Measurements from ENCODE around the gene RABGGTA.
"Not testable (repeated sequence)": the region's sequence is repeated elsewhere in the genome, so short reads cannot be mapped to it uniquely, and the experiment has no call there.

The RABGGTA gene

DNA sequence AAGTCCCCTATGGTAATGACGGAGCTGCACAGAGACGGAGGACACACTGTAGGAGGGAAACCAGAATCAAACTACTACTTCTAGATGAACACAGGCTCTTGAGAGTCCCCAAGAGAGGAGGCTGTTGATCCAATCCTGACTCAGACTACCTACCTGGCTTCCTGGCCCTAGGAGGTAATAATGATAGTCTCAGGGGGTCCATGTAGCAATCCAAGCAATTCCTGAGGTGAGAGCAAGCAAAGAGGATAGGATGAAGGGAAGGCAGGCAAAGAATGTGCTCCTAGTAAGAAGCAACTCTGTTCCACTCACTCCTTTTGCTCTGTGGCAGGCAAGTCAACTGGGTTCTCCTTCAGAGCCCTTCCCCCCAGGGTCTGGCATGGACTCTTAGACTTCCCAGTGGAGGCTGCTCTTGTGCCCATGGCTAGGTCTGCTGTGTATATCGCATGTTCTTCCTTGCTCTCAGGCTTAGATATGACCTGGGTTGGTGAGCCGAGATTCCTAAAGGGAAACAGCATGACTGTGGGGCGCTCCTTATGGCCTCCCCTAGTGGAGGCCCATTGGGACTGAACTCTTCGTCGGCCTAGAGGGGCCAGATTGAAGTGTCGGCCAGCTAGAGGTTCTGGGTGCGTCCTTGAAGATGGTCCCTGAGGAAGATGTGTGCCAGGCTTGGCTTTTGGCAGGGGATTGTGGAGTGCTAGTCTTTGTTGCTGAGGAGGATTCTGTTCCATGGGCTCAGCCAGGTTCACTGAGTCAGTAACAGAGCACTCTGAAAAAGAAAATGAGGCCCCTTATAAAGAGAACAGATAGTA, 31.1 kb downstream of the RABGGTA start:
- DNase-seq (ENCODE audit: low read depth) = no peak

DNA sequence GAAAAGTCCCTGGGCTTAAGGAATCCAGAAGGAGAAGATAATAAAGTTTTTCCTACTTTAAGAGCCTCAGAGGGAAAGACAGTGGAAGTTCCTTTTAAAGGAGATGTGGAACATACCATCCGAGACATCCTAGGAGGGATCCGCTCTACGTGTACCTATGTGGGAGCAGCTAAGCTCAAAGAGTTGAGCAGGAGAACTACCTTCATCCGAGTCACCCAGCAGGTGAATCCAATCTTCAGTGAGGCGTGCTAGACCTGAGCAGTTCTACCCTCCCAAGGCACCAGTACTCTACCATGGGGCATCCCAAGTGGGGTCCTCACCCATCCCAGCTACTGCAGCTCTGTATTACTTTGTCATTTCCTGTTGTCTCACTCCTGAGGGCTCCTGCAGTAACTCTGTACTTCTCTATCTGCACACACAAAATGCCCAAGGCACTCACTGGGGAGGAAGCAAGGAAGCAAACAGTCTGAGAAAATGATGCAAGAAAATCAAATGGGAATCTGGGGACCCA, 32.8 kb downstream of the RABGGTA start:
- DNase-seq (ENCODE audit: low read depth) = no peak

DNA sequence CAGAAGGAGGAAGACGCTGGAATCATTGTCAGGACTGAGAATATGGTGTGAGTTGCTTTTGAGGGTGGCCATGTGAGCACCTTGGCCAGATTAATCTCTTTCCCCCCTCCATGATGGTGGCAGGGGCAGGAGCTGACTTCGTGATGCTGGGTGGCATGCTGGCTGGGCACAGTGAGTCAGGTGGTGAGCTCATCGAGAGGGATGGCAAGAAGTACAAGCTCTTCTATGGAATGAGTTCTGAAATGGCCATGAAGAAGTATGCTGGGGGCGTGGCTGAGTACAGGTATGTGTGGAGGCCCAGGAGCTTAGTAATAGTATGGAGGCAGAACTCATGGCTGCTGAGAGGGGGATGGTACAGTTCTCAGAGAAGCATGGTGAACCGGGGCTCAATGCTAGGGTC, 33.3 kb downstream of the RABGGTA start:
- no peak for DNase-seq (ENCODE audit: low read depth)

DNA sequence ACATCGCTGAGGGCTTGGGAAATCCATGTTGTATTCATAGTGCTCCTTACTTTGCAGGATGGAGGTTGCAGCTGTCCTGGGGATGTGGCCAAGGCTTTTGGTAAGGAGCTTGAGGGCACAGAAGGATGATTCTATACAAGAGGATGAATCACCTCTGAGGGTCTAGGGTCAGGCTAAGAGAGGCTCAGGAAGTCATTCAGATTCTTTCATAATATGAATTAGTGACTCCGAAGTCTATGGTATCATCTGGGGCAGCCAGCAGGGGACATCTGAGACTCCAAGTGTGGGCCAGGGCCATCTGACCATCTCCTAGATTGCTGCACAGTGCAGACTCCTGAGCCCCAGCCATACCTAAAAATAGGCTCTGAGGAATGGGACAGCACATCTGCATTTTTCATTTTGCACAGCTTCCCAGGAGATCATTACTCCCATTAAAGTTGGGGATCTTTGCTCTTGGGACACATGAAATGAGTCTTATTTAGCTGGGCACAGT, 33.9 kb downstream of the RABGGTA start:
- DNase-seq (ENCODE audit: low read depth) = no peak

DNA sequence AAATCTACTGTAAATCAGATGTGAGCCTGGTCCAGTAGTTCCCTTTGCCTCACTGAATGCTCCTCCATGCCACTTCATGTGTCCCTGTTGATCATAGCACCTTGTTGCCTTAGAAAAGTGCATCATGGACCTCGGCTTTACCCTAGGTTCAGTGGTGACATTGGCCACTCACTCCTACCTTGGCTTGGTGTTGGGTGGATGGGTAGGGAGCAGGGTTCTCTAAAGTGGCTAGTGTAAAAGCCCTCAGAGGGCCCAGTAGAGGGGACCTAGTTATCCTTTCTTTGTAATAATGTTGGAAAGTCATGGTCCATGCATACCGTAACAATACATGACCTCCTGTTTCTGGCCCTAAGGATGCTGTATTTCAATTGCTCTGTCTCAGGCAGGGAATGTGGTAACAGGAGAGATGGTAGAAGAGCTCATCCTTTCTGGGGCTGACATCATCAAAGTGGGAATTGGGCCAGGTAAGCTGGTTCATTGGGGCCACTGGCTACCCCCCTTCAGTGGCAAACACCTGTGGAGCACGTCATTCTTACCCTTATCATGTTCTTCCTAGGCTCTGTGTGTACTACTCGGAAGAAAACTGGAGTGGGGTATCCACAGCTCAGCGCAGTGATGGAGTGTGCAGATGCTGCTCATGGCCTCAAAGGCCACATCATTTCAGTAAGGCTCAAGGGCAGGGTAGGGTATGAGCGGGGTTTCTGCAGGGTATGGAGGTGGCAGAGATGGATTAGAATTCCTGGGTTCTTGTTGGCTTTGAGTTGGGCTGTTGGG, 34.5 kb downstream of the RABGGTA start:
- no peak for DNase-seq (ENCODE audit: low read depth)

DNA sequence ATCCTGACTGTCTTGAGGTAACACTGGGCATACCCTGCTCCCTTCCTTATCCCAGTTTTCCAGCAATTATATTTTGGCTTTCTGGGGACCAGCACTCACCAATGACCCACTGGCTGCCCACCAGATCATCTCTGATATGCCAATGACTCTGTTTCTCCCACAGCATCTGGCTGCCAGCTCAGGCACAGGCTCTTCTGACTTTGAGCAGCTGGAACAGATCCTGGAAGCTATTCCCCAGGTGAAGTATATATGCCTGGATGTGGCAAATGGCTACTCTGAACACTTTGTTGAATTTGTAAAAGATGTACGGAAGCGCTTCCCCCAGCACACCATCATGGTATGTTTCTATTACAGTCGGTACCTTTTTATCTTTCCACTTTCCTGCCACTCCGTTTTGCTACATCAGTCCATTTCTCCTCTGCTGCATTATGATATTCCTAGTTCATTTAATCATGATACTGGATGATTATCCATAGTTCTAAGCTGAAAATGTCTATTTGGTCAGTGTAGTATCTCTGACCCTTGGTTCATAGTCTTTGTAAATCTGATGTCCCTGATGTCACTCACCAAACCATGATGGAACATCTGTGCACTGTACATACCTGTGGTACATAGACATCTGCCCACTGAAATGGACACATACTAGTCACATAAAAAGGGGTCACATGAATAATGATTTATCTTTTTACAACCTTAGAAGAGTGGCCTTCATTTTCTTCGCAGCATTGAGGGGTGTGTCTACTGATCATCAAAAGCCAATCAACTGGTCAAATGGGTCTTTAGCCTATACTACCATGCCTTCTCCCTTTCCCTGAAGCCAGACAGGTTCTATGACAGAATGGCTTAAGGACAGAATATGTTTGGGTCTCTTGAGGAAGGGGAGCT, 35.4 kb downstream of the RABGGTA start:
- no peak for DNase-seq (ENCODE audit: low read depth)

DNA sequence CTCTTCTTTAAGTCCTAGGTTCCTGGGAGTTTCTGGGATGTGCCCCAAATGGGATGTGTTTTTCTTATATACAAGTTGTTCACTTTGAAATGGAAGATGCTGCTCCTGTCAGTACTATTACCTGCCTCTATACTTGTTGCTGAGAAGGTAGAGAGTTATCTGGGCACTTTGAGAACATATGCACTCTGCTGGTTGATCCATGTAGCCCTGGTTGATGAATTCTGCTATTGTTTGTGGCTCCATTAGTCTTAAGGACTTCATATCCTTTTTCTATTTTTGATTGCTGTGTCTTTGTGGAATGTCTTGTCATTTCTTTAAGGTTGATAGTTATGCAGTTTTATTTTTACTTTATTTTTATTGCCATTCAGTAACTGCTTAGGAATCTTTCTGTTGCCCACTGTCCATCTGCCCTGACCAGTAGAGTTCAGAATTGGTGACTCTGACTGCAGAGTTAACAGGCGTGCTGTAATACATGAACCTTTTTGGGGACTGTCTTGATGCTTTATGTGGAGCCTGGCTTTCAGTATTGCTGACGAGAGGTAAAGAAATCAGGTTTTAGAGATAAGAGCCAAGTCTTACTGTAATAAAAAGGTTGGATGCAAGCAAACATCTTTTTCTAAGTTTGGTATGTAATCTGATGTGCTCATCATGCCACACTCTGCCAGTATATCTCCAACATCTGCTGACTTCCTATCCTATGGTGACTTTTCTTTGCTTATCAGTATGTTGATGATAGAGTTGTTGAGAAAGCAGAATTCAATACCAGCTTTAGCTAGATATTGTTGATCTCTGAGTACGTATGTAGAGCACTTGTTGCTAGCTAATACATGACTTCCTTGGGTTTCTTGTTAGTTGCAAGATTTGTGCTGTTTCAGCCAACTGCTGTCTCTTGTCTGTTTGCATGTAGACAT, 37.0 kb downstream of the RABGGTA start:
- DNase-seq (ENCODE audit: low read depth) = no peak

DNA sequence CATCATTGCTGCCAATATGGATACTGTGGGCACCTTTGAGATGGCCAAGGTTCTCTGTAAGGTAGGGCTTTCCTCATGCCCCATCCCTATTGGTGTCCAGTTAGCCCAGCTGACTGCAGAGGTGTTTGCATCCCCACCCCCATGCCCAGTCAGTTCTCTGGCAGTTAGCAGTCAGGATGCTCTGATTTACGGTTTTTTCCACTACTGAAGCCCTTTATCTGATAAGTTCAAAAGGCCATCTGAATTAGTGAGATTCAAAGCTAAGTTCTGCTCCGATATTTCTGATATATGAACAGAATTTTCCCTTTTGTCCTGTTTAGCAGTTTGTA, 37.9 kb downstream of the RABGGTA start:
- DNase-seq (ENCODE audit: low read depth) = no peak

DNA sequence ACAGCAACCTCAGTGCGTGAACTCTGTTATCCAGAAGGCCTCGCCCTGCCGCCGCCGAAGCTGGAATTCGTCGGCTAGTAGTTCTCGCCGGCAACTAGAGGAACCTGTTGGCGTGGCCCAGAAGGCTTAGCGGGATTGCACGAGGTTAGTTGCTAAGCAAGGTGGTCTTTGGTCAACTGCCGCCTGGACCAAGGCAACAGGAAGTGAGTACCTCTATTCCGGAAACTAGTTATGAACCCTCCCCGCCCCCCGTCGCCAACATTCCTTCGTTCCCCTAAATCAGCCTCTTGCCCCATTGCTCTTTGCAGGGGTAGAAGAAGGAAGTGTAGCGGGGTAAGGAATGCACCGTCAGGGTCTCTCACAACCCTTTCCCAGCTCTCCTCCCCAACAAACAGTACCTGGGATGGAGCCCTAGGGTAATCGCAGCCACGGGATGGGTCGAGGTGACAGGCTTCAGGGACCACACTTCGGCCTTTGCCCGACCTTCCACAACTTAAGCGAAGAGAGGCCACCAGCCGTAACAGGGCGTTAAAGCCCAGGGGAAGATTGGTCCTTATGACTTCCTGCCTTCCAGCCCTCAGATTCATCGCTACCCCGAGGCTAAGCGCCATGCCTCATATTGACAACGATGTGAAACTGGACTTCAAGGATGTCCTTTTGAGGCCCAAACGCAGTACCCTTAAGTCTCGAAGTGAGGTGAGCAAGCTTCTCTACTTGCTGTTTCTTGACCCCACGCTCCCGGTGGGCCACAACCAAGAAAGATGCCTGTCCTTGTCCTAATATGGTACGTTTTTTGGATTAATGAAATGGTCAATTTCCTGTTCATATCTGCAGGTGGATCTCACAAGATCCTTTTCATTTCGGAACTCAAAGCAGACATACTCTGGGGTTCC, 38.5 kb downstream of the RABGGTA start, which contains the start of gene GMPR2:
Gene GMPR2, plus strand, starts transcription at position 285 of the 893 bp plus-strand sequence. Its CDS starts 325 bp downstream, at position 610.
- DNase-seq (ENCODE audit: low read depth) = no peak

DNA sequence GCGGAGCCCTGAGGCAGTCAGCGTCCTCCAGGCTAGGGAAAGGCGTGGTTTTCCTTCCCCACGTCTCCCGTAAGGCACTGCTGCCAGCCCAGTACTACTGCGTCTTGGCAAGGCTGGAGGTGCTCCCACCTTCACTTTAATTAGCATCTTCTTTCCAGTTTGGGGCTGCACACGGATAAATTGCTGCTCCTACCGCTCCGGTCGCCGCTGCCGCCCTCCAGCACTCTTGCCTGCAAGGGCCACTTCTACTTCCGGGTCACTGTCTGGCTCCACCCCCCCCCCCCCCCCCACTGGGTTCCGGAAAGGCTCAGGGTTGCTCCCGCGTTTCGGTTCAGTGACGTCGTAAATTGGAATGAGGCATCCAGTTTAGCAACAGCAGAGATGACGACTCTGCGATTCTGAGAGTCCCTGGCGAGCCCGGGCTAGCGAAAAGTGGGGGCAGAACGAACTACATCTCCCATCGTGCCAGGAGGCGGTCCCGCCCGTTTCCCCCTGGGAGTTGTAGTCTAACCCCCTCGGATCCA, 39.2 kb downstream of the RABGGTA start, which contains the start of gene NEDD8:
Gene NEDD8, minus strand, starts transcription at position 247 of the 524 bp plus-strand sequence. Its CDS starts 100 bp downstream, at position 147.
- peak; percentile 83 for DNase-seq (ENCODE audit: low read depth)

DNA sequence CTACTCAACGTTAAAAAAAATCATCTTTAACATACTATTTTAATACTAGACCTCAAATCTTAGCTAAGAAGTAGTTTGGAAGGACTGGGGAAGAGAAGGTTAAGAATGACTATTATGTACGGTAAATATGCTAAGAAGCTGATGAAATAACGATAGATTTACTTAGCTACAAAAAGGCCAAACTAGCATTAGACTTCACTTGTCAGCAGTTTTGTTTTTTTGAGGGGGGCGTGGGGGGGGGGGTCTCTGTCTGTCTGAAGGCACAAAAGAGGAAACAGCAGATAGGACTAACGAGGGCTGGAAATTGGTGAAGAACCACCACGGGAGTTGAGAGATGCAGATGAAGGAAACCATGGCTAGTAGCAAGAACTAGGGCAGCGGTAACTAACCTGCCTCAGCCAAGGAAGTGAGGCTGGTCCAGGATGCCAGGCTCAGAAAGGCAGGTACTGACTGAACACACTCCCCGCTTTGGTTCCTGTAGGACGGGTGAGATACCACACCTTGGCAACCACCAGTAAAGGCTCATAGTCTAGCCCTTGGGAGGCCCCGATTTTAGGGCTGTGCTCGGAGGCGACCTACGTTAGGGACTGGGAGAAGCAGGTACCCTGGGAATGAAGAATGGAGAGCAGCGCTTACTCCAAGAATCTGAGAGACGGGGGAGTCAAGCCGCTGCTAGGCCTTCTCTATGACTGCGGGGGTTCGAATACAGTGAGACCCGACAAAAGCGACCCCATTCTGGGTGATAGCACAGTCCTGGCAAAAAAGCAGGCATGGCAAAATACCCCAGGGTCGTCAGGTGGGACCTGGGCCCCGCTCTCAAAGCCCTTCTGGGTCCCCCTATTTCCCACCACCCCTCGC, 39.9 kb downstream of the RABGGTA start:
- DNase-seq (ENCODE audit: low read depth) = no peak

DNA sequence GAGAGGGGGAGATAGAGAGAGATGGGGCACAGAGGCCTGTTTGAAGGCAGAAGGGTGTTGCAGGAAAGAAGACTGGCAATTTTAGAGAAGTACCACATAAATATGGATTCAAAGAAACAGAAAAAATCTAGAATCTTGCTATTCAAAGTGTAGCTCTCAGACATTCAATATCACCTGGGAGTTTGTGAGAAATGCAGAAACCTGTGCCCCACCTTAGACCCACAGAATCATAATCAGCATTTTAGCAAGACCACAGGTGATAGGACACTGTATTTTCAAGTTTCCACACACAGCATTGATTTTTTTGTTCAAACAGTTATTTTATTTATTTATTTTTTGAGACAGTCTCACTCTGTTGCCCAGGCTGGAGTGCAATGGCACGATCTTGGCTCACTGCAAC, 42.5 kb downstream of the RABGGTA start:
- no peak for DNase-seq (ENCODE audit: low read depth)

DNA sequence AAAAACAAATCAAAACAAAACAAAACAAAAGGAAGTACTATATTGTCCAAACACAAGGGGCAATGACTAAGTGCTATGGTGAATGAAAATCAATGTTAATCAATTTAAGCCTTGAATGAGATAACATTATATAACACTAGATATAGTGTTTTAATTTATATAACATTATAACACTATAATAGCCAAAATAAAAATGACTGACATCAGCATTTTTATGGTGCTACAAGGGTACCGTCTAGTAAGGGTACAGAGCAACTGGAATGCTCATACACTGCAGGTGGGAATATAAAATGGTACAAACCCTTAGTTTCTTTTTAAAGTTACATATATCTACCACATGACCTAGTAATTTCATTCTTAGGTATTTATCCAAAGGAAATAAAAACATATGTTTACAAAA, 44.9 kb downstream of the RABGGTA start:
- no peak for DNase-seq (ENCODE audit: low read depth)

DNA sequence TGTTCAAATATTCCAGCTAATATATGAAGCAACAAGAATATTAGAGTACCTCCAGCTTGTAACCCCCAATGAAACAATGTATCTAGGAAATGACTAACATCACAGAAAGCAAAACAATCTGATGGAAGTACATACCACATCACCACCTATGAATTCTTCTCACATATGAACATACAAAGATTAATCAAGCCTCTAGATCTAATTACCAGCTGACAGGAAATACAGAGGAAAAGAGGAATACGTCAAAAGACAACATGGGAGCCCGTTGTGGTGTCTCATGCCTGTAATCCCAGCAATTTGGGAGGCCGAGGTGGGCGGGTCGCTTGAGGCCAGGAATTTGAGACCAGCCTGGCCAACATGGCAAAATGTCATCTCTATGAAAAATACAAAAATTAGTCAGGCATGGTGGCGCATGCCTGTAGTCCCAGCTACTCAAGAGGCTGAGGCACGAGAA, 46.8 kb downstream of the RABGGTA start:
- no peak for DNase-seq (ENCODE audit: low read depth)

DNA sequence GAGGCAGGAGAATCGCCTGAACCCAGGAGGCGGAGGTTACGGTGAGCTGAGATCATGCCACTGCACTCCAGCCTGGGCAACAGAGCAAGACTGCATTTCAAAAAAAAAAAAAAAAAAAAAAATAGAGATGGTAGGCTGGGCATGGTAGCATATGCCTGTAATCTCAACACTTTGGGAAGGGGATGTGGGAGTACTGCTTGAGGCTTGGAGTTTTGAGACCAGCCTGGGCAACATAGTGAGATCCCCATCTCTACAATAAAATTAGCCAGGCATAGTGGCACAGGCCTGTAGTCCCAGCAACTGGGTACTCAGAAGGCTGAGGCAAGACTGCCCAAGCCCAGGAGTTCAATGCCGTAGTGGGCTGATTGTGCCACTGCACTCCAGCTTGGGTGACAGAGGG, 48.4 kb downstream of the RABGGTA start:
- not testable (repeated sequence) for DNase-seq (ENCODE audit: low read depth)

DNA sequence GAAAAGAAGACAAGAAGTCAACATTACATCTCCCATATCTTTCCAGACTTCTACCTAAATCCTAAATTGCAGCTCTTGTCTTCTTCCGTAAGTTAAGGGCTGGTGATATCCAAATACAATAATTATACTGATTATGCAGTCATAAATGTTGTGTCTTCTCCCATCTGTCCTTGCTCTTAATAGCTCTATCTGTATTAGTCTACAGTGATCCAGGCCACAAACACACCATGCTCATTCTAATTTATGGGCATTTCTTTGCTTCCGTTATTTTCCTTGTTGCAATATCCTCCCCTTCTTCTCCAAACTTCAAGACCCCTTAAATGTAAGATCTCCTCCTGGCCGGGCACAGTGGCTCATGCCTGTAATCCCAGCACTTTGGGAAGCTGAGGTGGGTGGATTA, 51.9 kb downstream of the RABGGTA start:
- no peak for DNase-seq (ENCODE audit: low read depth)

DNA sequence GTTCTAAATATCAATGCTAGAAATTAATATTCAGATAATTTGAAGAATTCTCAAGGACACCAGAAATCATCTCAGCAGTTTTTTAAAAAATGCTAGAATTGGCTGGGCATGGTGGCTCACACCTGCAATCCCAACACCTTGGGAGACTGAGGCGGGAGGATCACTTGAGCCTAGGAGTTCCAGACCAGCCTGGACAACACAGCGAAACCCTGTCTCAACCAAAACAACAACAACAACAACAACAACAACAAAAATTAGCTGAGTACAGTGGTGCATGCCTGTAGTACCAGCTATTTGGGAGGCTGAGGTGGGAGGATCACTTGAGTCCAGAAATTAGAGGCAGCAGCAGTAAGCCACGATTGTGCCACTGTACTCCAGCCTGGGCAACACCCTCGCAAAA, 52.3 kb downstream of the RABGGTA start:
- no peak for DNase-seq (ENCODE audit: low read depth)

DNA sequence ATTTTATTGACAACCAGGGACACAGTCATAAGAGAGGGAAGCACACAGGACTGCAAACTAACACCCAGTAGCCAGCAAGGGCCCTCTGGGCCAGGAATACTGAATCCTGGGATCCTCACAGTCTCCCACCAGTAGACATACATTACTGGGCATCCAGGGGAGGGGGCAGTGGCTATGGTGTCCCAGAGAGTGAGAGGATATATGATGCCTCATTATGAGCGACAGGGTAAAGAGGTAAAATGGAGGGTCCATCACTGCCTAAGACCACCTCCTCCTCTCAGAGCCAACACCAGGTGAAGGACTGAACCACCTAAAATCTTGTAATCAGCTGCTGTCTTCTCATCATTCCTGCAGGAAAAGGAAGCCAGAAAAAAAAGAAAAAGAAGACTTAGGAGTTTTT, 54.5 kb downstream of the RABGGTA start:
- DNase-seq (ENCODE audit: low read depth) = not testable (repeated sequence)

DNA sequence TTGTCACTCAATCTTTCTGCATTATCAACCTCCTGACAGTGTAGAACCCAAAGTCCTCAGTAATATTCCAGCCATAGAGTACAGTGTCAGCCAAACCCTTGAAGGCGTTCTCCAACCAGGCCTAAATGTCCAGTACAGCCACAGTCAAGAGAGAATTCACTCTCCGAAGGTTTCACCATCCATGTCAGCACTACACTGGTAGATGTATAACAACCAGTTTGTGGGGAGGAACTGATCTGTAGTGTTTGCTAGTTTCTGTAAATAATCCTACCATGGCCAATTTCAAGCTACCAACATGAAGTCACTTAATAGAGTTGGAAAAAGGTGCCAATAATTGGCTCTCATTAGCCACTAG, 55.1 kb downstream of the RABGGTA start:
- DNase-seq (ENCODE audit: low read depth) = no peak

Measured in activated T-helper 9 cell treated with anti-CD3 and anti-CD28 coated beads, Interleukin-2, amount 50 U/mL, for 16 hours (primary cell).